Thyroid gland (tissue), 4 donors: ENCODE measurements around the gene PABPN1L.

ENCODE experiments used
- CTCF ChIP-seq, 6 experiments: fragments of 200-600 bp in 3 of 6; fragments of 450-650 bp in 3 of 6; sonication (generic) in 3 of 6; IDR thresholded peaks; one replicate each; pipeline ENCODE4 v1.5.1; 2016 to 2019; ENCODE audit warnings: antibody characterized with exemption in 6 of 6, mild to moderate bottlenecking in 2 of 6, inconsistent platforms in 1 of 6, moderate library complexity in 1 of 6
- POLR2A ChIP-seq, 2 donors: fragments of 450-650 bp; IDR thresholded peaks; one replicate each; pipeline ENCODE4 v1.6.1; 2017; ENCODE audit warnings: antibody characterized with exemption in 2 of 2, mild to moderate bottlenecking in 2 of 2, moderate library complexity in 1 of 2

- no peak for TF ChIP-seq CTCF (IDR thresholded peaks at IDR 0.05)
- TF ChIP-seq POLR2A (IDR thresholded peaks at IDR 0.05): no peak
These were observed 718 bp downstream of the PABPN1L start for GRCh38 chr16:88865742-88866141.
